ENCODE data around the gene RSPO1. TPM values are rescaled to one million over a fixed set of nuclear protein-coding genes. Genes with fewer than 3 reads are reported as not detected.

Gene RSPO1
- total and polyA plus RNA-seq, 9 donors: 0.23 to 21.4 (median 3.3) TPM

DNA sequence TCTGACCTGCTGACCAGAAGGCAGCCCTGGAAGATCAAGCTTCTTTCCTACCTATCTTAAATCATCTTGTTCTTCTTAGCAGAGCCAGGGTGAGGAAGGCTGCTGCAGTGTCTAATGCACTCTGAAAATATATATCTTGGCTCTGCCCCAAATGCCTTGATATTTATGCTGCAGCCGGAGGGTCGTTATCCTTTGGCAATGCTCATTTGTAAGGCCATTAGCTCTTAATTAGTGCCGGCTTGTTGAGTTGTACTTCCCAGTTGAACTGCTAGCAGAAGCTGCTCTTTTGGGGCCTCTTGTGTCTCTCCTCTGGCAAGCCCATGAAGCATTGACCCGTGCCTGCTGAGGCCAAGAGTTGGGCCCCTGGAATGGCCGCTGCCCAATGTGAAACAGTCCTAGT lies 34.8 kb downstream of the RSPO1 start:
- Histone ChIP-seq H3K4me3 (no peak overlapping the region), H3K27ac (no peak overlapping the region), H3K27me3 (no peaks in the 10 kb centered on the region), H3K4me1 (ENCODE audit: insufficient read depth) (peaks cover 2% of the 10 kb centered on the region), H3K9me3 (no peaks in the 10 kb centered on the region), H3K36me3 (no peaks in the 10 kb centered on the region)
- 45 to 46% (median 45%) methylated on average over 5 of the region's 5 CpGs for WGBS, 3 donors
- DNase-seq: no peak
- intact Hi-C loops (cut with DNase I): loop anchor here in 3 of 4 donors (5.0 to 10.0 kb wide), 3 partner anchors 72 to 85 kb away; no protein-coding TSS in a partner anchor
- TF ChIP-seq POLR2A (IDR thresholded peaks at IDR 0.05) (no peak), EP300 (IDR thresholded peaks at IDR 0.05) (no peak)
- TF ChIP-seq, protein P1, sequence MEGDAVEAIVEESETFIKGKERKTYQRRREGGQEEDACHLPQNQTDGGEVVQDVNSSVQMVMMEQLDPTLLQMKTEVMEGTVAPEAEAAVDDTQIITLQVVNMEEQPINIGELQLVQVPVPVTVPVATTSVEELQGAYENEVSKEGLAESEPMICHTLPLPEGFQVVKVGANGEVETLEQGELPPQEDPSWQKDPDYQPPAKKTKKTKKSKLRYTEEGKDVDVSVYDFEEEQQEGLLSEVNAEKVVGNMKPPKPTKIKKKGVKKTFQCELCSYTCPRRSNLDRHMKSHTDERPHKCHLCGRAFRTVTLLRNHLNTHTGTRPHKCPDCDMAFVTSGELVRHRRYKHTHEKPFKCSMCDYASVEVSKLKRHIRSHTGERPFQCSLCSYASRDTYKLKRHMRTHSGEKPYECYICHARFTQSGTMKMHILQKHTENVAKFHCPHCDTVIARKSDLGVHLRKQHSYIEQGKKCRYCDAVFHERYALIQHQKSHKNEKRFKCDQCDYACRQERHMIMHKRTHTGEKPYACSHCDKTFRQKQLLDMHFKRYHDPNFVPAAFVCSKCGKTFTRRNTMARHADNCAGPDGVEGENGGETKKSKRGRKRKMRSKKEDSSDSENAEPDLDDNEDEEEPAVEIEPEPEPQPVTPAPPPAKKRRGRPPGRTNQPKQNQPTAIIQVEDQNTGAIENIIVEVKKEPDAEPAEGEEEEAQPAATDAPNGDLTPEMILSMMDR (IDR thresholded peaks at IDR 0.05): no peak

DNA sequence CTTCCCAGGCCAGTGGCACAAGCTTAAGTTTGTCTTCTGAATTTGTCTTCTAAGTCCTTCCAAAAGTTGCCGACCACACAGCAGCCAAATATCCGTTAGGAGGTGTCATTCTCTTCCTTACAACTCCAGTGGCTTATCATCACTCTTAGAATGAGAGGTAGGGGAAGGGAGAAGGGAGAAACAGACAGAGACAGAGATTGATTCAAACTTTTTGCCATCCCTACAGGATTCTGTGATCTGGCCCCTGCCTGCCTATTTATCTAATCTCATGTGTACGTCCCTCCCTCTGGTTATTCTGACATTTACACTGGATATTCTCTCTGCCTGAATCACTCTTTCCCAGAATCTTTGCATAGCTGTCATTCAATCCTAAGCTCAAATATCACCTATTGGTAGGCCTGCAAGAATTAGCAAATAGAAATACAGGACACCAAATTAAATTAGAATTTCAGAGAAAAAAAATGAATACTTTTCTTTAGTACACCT lies 38.5 kb downstream of the RSPO1 start:
- intact Hi-C loops (cut with DNase I): loop anchor here in 1 of 4 donors (5.0 kb wide), 1 partner anchor 81 kb away; no protein-coding TSS in a partner anchor
- 0% methylated on average over 3 of the region's 3 CpGs for WGBS, 3 donors
- TF ChIP-seq POLR2A (IDR thresholded peaks at IDR 0.05): no peak
- TF ChIP-seq, protein P1 (IDR thresholded peaks at IDR 0.05): no peak

DNA sequence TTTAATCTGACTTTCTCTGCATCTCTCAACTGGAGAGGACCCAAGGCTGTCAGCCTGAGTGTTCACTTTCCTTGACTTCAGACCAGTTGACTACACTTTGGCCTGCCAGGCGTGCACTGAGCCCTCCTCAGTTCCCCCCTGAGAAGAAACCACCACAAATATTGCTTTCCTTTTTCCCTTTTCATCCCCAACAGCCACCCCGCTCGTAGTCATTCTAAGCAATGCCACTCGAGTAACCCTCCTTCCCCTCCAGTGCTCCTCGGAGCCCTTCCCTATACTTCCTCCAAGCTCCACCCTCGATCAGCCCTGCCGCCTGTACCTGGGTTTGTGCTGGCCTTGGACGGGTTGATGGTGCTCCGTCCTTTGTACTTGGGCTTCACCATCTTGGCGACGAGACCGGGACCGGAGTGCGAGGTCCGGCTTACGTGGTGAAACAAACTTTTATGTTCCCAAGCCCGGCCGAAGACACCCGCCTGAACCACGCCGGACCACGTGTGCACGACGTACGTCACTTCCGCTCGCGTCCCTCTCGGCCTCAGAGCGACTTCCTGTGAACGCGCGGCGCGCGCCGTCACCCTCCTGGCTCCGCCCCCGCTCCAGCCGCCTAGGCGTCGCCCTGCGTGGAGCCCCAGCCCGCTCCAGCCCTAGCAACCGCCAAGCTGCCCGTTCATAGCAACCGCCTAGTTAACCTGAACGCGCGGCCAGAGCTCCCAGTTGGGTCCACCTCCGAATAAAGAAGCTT lies 39.1 kb downstream of the RSPO1 start, which contains the start of gene GNL2:
TSS of gene GNL2 (minus strand) at position 498 of the 742 bp plus-strand sequence. CDS start at position 383, 115 bp downstream.
- intact Hi-C loops (cut with DNase I): loop anchor here in 2 of 4 donors (2.0 to 5.0 kb wide), 2 partner anchors 82 to 93 kb away; no protein-coding TSS in a partner anchor
- TF ChIP-seq POLR2A (IDR thresholded peaks at IDR 0.05) (peak; percentile 75), EP300 (IDR thresholded peaks at IDR 0.05) (no peak)
- TF ChIP-seq, protein P1 (IDR thresholded peaks at IDR 0.05): no peak
- 0 to 1% (median 1%) methylated on average over 48 to 51 of the region's 51 CpGs for WGBS, 3 donors
- Histone ChIP-seq H3K27me3 (no peaks in the 10 kb centered on the region), H3K27ac (peak within 1 kb of the TSS in 1 of 2 donors; percentile 40), H3K9me3 (no peaks in the 10 kb centered on the region), H3K4me3 (peak within 1 kb of the TSS; percentile 77), H3K36me3 (no peaks in the 10 kb centered on the region), H3K4me1 (ENCODE audit: insufficient read depth) (peaks cover 7% of the 10 kb centered on the region)
- peak; percentile 95 to 99 (median 98) for DNase-seq

More for the DNA sequence above, 38.5 kb downstream of the RSPO1 start:
- no peaks in the 10 kb centered on the region for H3K36me3 ChIP-seq
- H3K9me3 ChIP-seq: no peaks in the 10 kb centered on the region
- peaks cover 7% of the 10 kb centered on the region for H3K4me1 ChIP-seq (ENCODE audit: insufficient read depth)
- peak overlapping the region; percentile 77 for H3K4me3 ChIP-seq
- H3K27ac ChIP-seq: peak overlapping the region in 1 of 2 donors; percentile 40
- H3K27me3 ChIP-seq: no peaks in the 10 kb centered on the region
- no peak for DNase-seq

GRCh38 chr1:37593726-37594125 lies 41.0 kb downstream of the RSPO1 start:
- Histone ChIP-seq H3K27me3 (no peaks in the 10 kb centered on the region), H3K4me1 (ENCODE audit: insufficient read depth) (peaks cover 7% of the 10 kb centered on the region), H3K4me3 (no peak overlapping the region), H3K27ac (no peak overlapping the region), H3K9me3 (no peaks in the 10 kb centered on the region), H3K36me3 (no peaks in the 10 kb centered on the region)
- no peak for DNase-seq
- intact Hi-C loops (cut with DNase I): loop anchor here in 1 of 4 donors (2.0 kb wide), 1 partner anchor 95 kb away; no protein-coding TSS in a partner anchor
- 89 to 96% (median 93%) methylated on average over 6 of the region's 6 CpGs for WGBS, 3 donors
- TF ChIP-seq, protein P1 (IDR thresholded peaks at IDR 0.05): no peak
- TF ChIP-seq EP300 (IDR thresholded peaks at IDR 0.05): no peak
- no peak for TF ChIP-seq POLR2A (IDR thresholded peaks at IDR 0.05)

All from ovary (tissue), 9 donors.